ENCODE data around the gene AP4B1.
"Not testable (repeated sequence)": the region's sequence is repeated elsewhere in the genome, so short reads cannot be mapped to it uniquely, and the experiment has no call there.

The AP4B1 gene

DNA sequence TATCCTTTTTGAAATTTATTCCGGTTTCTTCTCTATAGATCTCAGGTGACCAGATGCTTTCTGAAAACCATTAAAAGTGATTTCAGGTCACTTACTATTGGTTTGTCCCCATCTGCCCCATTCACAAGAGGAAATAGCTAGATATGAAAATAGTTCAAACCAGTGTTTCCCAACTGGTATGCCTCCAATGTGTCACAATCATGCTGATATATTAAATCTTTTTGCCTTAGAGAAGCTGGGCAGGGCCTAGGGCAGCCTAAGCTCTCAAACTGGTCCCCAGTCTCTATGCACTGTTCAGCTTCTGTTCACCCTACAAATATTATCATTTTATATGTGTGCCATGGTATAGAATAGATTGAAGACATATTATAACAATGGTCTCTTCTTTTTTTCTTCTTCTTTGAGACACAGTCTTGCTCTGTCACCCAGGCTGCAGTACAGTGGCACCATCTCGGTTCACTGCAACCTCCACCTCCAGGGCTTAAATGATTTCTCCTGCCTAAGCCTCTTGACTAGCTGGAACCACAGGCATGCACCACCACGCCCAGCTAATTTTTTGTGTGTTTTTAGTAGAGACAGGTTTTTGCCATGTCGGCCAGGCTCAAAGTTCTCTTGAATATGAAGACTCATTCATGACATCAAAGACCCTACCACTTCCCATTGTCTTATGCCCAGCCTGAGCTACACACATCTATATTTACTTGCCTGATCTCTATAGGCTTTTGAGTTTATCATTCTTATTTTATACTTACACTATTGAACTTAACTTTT is 48.8 kb downstream of the AP4B1 start:
- no peak for DNase-seq

DNA sequence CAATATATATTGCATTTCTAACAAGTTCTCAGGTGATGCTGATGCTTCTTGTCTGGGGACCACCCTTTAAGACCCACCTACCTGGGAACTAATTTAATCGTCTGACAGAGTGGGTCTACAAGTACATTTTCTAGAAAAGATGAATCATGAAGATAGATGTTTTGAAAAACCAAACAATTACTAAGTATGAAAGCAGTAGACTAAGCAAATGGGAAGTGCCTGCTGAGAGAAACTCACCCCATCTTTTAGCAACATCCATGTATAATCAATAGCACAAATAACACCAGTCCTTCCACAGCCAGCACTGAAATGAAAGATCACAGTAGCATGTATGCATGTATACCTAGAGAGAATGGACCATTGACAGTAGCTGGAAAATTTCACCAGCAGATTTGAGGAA is 50.4 kb downstream of the AP4B1 start:
- DNase-seq: no peak

DNA sequence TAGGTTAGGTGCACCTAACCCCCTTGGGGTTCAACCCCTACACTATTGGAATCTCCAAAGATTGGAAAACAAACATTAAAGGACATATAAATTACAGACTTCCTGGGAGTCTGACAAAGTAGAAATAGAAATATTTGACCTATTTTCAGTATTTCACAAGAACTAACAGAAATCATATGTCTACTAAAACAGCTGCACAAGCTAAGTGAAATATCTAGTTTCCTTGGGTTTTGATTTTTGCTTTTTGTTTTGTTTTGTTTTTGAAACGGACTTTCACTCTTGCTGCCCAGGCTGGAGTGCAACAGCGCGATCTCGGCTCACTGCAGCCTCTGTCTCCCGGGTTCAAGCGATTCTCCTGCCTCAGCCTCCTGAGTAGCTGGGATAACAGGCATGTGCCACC is 51.9 kb downstream of the AP4B1 start:
- not testable (repeated sequence) for DNase-seq

DNA sequence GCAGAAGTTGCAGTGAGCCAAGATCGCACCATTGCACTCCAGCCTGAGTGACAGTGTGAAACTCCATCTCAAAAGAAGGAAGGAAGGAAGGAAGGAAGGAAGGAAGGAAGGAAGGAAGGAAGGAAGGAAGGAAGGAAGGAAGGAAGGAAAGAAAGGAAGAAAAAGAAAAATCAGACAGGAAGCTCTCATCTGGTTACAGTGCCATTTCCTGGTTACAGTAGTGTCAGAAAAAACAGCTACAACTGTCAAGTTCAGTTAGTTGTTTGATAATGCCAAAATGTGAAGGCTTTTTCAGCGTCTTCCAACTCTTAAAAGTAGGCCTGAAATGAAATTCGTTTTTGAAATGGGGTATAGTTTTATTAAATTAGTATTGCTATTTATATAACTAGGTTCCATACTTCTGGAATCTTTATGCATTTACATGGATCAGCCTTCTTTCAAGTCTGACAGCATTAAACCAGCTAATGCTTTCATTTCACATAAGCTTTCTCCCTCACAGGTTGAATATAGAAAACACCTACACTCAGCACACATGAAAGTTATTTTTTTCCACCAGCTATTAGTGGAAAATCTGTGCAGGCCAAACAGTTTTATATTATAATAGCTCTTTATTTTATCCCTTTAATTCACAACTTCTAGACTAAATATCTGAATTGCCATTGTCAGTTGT is 54.3 kb downstream of the AP4B1 start:
- no peak for DNase-seq

DNA sequence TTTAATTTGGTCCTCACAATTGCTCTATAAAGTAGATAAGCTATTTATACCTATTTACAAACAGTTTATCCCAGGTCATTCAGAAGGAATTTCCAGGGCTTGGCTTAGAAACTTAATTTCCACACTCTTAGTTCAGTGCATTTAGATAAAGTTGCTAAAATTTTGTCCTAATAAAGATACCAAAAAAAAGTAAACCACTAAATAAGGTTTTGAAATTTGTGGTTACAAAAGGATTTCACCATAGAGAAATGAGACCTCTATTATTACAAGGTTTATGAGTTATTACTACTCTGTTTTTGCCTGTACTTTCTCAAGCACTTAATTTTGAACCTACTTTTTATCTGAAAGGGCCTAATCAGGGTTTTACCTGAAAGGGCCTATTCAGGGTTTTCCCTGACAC is 55.5 kb downstream of the AP4B1 start:
- DNase-seq: no peak

DNA sequence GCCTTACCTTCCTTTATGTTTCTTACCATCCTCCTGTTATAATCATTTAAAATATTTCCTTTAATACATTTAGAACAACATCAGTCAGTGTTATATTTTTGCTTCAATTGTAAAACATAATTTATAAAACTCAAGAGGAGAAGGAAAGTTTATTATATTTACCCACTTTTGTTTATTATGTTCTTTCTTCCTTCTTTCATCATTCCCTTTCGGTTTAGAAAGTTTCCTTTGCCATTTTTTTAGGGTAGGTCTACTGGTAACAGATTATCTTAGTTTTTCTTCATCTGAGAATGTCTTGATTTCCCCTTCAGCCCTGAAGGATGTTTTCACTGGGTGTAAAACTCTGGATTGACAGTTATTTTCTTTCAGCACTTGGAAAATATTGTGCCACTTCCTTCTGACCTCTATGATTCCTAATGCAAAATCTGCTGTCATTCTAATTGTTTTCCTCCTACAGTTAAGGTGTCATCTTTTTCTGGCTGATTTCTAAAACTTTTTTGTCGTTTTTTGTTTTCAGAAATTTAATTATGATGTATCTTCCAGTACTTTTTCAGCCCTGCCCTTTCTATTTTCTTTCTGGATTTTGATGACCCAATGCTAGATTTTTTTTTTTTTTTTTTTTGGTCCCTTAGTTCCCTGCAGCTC is 58.1 kb downstream of the AP4B1 start:
- DNase-seq: no peak

All from activated CD4-positive, CD25-positive, alpha-beta regulatory T cell treated with anti-CD3 and anti-CD28 coated beads, Interleukin-2, amount 50 U/mL, for 72 hours (primary cell).